Measurements from ENCODE around the gene AKT1.

The AKT1 gene

DNA sequence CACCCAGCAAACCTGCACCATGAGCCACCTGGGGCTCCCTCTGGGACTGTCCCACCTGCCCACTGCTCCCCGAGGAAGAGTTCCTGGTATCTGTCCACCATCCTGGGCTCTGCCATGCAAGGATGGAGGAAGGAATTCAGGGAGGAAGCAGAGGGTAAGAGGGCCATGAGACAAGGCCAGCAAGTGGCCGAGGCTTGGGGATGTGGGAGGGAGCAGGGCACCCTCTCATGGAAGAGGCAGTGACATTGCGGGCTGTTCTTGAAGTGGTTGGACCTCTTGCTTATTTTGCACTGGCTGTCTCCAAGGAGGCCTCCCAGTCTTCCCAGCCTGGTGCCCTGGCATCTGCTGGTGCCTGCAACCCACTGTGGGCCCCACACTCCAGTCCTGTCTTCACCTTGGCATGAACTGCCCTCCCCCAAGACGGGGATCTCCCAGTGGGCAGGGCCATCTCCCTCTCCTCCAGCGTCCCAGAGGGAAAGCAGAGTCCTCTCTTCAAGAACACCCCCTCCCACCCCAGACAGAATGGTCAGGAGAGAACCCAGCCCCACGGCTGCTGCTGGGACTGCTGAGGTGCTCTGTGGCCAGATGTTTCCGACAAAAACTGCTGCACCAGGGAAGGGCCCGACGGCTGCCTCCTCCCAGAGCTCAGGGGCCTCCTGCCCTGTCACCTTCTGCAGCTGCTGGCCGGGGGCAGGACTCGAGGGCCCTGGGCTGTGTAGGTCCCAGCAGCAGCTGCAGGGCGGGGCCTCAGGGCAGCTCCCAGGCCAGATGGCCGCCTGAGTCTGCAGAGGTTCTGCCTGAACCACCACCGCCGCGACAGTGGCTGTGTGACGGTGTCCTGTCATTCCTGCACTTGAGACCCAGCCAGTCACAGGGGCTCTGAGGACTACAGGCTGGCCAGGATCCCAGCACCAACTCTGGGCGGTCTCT, 1.8 kb upstream of the AKT1 start:
- no peaks in the 10 kb centered on the region for H3K36me3 ChIP-seq (replicated peaks)
- no peak overlapping the region for H3K27ac ChIP-seq
- in situ Hi-C loops (cut with HindIII; ENCODE audit: low pct_ligation_motif_present, low sequenced_read_pairs), result no loop called here
- TF ChIP-seq, protein P1, sequence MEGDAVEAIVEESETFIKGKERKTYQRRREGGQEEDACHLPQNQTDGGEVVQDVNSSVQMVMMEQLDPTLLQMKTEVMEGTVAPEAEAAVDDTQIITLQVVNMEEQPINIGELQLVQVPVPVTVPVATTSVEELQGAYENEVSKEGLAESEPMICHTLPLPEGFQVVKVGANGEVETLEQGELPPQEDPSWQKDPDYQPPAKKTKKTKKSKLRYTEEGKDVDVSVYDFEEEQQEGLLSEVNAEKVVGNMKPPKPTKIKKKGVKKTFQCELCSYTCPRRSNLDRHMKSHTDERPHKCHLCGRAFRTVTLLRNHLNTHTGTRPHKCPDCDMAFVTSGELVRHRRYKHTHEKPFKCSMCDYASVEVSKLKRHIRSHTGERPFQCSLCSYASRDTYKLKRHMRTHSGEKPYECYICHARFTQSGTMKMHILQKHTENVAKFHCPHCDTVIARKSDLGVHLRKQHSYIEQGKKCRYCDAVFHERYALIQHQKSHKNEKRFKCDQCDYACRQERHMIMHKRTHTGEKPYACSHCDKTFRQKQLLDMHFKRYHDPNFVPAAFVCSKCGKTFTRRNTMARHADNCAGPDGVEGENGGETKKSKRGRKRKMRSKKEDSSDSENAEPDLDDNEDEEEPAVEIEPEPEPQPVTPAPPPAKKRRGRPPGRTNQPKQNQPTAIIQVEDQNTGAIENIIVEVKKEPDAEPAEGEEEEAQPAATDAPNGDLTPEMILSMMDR (IDR thresholded peaks at IDR 0.05; ENCODE audit: low read depth, low read length, missing control alignments), result no peak
- no peak overlapping the region for H3K4me3 ChIP-seq (ENCODE audit: low read depth, low read length)
- H3K27me3 ChIP-seq (replicated peaks), result no peaks in the 10 kb centered on the region
- no peak for DNase-seq

DNA sequence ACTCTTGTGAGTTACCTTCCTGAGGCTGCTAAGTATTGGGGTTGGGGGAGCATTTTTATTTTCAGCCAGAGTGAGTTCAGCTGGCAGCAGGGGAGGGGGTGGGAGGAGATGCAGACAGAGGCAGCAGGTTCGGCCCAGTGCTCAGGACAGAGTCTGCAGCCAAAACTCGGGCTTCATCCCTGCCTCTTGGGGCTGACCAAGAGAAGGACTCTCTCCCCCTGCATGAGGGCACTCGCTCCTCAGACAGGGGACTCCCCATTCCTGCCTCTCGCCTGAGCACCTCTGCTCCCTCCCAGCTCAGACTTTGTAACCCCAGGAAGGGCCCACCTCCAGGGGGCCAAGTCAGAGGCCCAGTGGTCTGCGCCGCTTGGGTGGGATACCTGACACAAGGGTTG, 1.1 kb upstream of the AKT1 start:
- H3K27ac ChIP-seq, result no peak overlapping the region
- H3K4me3 ChIP-seq (ENCODE audit: low read depth, low read length), result no peak overlapping the region
- TF ChIP-seq, protein P1 (IDR thresholded peaks at IDR 0.05; ENCODE audit: low read depth, low read length, missing control alignments), result no peak
- no peaks in the 10 kb centered on the region for H3K27me3 ChIP-seq (replicated peaks)
- no peaks in the 10 kb centered on the region for H3K36me3 ChIP-seq (replicated peaks)
- no peak for DNase-seq
- in situ Hi-C loops (cut with HindIII; ENCODE audit: low pct_ligation_motif_present, low sequenced_read_pairs), result no loop called here

DNA sequence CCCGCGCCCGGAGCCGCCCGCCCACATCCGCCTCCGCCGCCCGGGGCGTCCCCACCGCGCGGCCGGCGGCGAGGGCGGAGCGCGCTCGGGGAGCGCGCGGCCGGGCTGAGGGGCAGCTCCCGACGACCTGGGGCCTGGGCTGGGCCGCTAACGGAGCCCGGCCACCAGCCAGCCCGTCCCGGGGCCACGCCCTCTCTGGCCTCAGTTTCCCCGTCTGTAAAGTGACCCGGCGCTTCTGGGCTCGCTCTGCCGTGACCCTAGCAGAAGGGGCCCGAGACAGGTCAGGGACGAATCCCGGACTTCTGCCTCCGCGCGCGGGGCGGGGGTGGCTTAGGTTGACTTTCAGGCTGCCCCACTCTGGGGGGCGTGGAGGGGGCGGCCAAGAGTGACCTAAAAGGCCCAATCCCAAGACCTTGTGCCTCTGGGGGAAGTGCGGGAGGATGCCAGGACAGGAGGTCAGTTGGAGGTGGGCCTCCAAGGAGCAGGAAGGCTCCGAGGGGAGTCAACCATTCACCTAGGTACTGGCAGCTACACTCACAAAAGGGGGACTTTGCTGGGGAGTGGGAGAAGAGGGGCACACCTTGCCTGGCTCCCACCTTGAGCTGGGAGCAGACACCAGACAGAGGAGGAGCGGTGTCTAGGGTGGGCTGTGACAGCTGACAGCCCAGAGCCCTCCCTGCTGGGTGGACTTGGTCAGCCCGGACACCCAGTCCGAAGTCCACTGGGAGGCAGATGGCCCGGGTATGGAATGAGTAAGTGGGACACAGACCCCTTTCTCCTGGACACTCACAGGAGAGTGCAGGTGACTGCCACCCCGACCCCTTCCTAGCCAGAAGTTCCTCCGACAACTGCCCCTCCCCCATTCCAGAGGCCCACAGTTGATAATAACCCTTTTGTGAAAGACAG, 486 bp upstream of the AKT1 start:
- Histone ChIP-seq H3K27ac (no peak overlapping the region), H3K36me3 (replicated peaks) (peaks cover 3% of the 10 kb centered on the region), H3K4me3 (ENCODE audit: low read depth, low read length) (peak overlapping the region; percentile 54), H3K27me3 (replicated peaks) (no peaks in the 10 kb centered on the region)
- no peak for DNase-seq
- TF ChIP-seq, protein P1 (IDR thresholded peaks at IDR 0.05; ENCODE audit: low read depth, low read length, missing control alignments), result no peak
- in situ Hi-C loops (cut with HindIII; ENCODE audit: low pct_ligation_motif_present, low sequenced_read_pairs), result no loop called here

DNA sequence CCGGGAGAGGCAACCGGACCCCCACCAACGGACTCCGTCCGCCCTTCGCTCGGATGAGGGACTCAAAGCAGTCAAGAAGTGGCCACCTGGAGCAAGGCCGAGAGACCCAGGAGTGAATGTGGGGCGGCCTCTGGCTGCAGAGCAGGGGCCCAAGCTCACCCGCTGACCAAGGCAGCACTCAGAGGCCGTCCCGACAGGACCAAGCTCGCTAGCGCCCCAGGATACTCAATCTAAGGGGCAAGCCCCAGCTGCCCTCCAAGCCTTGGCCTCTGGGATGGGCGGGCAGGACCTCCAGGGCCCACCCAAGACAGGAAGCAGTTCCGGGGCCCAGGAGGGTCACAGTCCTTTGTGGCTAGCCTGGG, 936 bp downstream of the AKT1 start:
- peak overlapping the region; percentile 38 for H3K27ac ChIP-seq
- H3K4me3 ChIP-seq (ENCODE audit: low read depth, low read length), result peak overlapping the region; percentile 74
- in situ Hi-C loops (cut with HindIII; ENCODE audit: low pct_ligation_motif_present, low sequenced_read_pairs), result no loop called here
- TF ChIP-seq, protein P1 (IDR thresholded peaks at IDR 0.05; ENCODE audit: low read depth, low read length, missing control alignments), result peak; percentile 32
- no peak for DNase-seq
- H3K27me3 ChIP-seq (replicated peaks), result no peaks in the 10 kb centered on the region
- peaks cover 11% of the 10 kb centered on the region for H3K36me3 ChIP-seq (replicated peaks)

DNA sequence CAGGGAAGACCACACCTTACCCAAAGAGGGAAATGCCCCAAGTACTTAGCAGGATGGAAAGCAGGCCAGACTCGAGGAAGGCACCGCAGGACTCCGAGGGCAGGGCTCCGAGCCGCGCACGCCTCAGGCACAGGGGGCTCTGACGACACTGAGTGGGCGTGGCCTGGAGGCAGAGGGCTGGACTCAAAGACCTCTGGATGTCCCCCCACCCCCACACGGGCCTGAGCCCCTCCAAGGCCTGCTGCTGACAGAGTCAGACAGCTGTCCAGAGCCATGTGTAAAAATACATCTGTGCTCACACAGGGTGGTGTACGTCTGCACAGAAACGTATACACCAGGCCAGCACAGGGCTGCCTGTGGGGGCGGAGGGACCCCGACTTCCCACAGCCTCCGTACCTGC, 1.4 kb downstream of the AKT1 start:
- H3K4me3 ChIP-seq (ENCODE audit: low read depth, low read length), result peak overlapping the region; percentile 74
- in situ Hi-C loops (cut with HindIII; ENCODE audit: low pct_ligation_motif_present, low sequenced_read_pairs), result no loop called here
- peak; percentile 55 for DNase-seq

More for the DNA sequence above, 1.4 kb downstream of the AKT1 start:
- Histone ChIP-seq H3K27me3 (replicated peaks) (no peaks in the 10 kb centered on the region), H3K27ac (no peak overlapping the region), H3K36me3 (replicated peaks) (peaks cover 11% of the 10 kb centered on the region)
- TF ChIP-seq, protein P1 (IDR thresholded peaks at IDR 0.05; ENCODE audit: low read depth, low read length, missing control alignments), result no peak

All from brain microvascular endothelial cell (primary cell).